Stimulated activated naive CD4-positive, alpha-beta T cell (primary cell): ENCODE results near the gene MAP2K4.
"Not testable (repeated sequence)": the region's sequence is repeated elsewhere in the genome, so short reads cannot be mapped to it uniquely, and the experiment has no call there.

Experiments
- DNase-seq, 6 experiments: peaks; one replicate each; lab custom pipeline; 2025; lab: John Stamatoyannopoulos, UW

MAP2K4 gene

GRCh38 chr17:12020642-12021622, at the start of gene MAP2K4:
Gene MAP2K4 (plus strand): TSS chr17:12020877. CDS start chr17:12020887, 10 bp downstream.
- DNase-seq: peak; percentile 84 to 96 (median 91)

GRCh38 chr17:11972741-11973140, 47.9 kb upstream of the MAP2K4 start:
- DNase-seq: not testable (repeated sequence)

GRCh38 chr17:11979795-11980194, 40.9 kb upstream of the MAP2K4 start:
- no peak for DNase-seq

GRCh38 chr17:11980813-11981212, 39.9 kb upstream of the MAP2K4 start:
- DNase-seq: no peak

GRCh38 chr17:11981862-11982261, 38.8 kb upstream of the MAP2K4 start:
- DNase-seq: no peak

GRCh38 chr17:11986179-11986941, 34.3 kb upstream of the MAP2K4 start:
- no peak for DNase-seq

- no peak for DNase-seq
Measured at GRCh38 chr17:11986942-11987329, 33.7 kb upstream of the MAP2K4 start.

- DNase-seq: no peak
Measured at GRCh38 chr17:11990363-11990983, 30.2 kb upstream of the MAP2K4 start.

GRCh38 chr17:11991461-11991860, 29.2 kb upstream of the MAP2K4 start:
- DNase-seq: no peak

- peak in 3 of 6 experiments; percentile 5 to 64 (median 16) for DNase-seq
Measured at GRCh38 chr17:11996722-11997146, 23.9 kb upstream of the MAP2K4 start.

- DNase-seq: peak; percentile 88 to 93 (median 92)
Measured at GRCh38 chr17:11997147-11997971, 23.3 kb upstream of the MAP2K4 start, which contains the start of gene ZNF18. Gene ZNF18 (minus strand): TSS chr17:11997475. CDS start chr17:11992829, 4,646 bp downstream.

GRCh38 chr17:11997972-11998233, 22.8 kb upstream of the MAP2K4 start:
- no peak for DNase-seq

GRCh38 chr17:11999696-12000095, 21.0 kb upstream of the MAP2K4 start:
- no peak for DNase-seq

- DNase-seq: no peak
Measured at GRCh38 chr17:12007466-12007865, 13.2 kb upstream of the MAP2K4 start.

GRCh38 chr17:12021623-12022140, 1.0 kb downstream of the MAP2K4 start:
- no peak for DNase-seq

GRCh38 chr17:12022310-12022709, 1.6 kb downstream of the MAP2K4 start:
- no peak for DNase-seq

- no peak for DNase-seq
Measured at GRCh38 chr17:12024327-12024726, 3.6 kb downstream of the MAP2K4 start.

- no peak for DNase-seq
Measured at GRCh38 chr17:12027658-12028057, 7.0 kb downstream of the MAP2K4 start.

- no peak for DNase-seq
Measured at GRCh38 chr17:12028611-12029010, 7.9 kb downstream of the MAP2K4 start.

GRCh38 chr17:12034538-12034937, 13.9 kb downstream of the MAP2K4 start:
- no peak for DNase-seq

- DNase-seq: no peak
Measured at GRCh38 chr17:12035673-12036072, 15.0 kb downstream of the MAP2K4 start.
